Measurements from ENCODE around the gene RFT1. TPM values are rescaled to one million over a fixed set of nuclear protein-coding genes. Genes with fewer than 3 reads are reported as not detected.

RFT1 gene
- total RNA-seq, 3 donors from 2014 or later, result 43.6 to 45.1 (median 44.3) TPM

DNA sequence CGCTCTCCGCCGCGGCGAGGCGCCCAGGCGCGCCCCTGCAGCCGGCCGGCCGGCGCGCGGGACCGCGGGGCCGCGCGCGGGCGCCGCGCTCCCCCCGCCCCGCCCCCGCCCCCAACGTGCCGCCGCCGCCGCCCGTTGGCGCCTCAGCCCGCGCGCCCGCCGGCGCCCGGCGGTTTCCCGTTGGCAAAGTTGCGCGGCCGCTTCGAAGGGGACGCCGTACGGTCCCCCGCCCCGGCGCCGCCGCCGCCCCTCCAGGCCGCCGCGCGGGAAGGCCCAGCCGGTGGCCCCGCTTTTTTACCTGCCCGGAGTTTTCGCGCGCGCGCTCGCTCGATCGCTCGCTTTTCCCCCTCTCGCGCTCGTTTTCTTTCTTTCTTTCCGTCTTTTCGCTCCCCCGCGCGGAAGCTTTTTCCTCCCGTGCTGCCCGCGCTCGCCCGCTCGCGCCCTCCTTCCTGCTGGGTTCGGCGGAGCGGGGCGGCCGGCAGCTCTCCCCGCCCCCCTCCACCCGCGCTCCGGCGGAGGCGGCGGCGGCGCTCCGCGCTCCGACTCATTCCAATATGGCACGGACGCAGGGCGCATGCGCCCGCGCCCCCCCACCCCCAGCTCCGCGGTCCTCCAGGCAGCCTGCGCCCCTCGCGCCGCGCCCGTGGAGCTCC lies 84.6 kb downstream of the RFT1 start, which contains the start of gene SFMBT1:
Gene SFMBT1 (minus strand): TSS at position 556 of the 653 bp plus-strand sequence. CDS start 76,945 bp downstream, outside the sequence.
- peaks cover 44% of the 10 kb centered on the region for H3K4me1 Mint-ChIP-seq (ENCODE audit: low read depth)
- H3K9me3 Mint-ChIP-seq, result no peaks in the 10 kb centered on the region
- no peaks in the 10 kb centered on the region for H3K36me3 Mint-ChIP-seq (ENCODE audit: insufficient read depth)
- DNase-seq (peak; percentile 76), ATAC-seq (peak; percentile 72 to 73)
- no peaks in the 10 kb centered on the region for H3K27me3 Mint-ChIP-seq (ENCODE audit: low read depth)
- peak within 1 kb of the TSS; percentile 96 for H3K4me3 Mint-ChIP-seq

DNA sequence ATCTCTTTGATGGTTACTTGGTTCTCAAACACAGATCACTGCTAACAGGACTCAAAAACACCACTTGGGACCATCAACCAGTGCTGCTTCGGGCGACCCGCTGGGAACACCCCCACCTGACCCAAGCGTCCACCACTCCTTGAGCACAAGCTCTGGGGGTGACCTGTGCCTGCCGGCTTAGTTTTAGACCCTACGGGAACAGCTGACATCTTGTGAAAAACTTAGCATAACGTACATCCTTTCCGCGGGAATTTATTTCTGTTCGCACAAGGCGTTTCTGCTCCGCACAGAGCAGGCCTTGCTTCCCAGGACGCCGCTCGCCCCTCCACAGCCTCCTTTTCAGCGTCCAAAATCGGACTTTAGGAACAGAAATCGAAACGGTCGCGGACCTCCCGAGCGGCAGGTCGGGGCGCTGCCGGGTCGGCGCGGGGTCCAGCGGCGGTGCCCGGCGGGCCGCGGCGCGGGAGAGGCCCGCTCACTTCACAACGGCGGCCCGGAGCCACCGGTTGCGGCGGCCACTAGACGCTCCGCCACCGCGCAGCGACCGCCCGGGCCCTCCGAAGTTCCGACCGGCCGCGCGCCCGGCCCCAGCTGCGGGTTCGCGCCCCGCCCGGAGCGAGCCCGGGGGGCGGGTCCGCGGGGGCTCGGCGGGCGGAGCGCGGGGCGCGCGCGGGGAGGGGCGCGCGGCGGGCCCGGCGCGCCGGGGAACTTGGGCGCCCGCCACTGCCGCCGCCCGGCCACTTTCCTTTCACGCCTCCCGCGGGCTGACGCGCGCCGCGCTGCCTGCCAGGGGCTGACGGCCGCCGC lies 85.3 kb downstream of the RFT1 start:
- peak; percentile 52 to 60 for ATAC-seq
- Mint-ChIP-seq H3K27me3 (ENCODE audit: low read depth) (no peaks in the 10 kb centered on the region), H3K9me3 (no peaks in the 10 kb centered on the region), H3K4me3 (peak overlapping the region; percentile 96), H3K36me3 (ENCODE audit: insufficient read depth) (no peaks in the 10 kb centered on the region), H3K4me1 (ENCODE audit: low read depth) (peaks cover 51% of the 10 kb centered on the region)
- peak; percentile 52 for DNase-seq

DNA sequence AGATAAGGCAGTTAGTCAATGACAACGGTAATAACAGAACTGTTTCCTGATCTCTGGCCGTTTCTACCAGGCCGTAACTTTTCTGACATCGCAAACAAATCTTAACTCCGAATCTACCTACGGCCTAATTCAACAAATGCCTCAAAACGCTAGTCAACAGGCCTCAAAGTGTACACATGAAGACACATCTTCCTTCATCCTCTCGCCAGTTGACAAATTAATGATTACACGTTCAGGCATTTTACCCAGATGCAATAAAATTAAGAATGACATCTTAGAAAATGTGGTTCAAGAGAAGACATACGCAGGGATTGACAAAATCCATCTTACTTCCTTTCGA lies 85.9 kb downstream of the RFT1 start:
- H3K27me3 Mint-ChIP-seq (ENCODE audit: low read depth), result no peaks in the 10 kb centered on the region
- ATAC-seq (no peak), DNase-seq (no peak)
- no peaks in the 10 kb centered on the region for H3K9me3 Mint-ChIP-seq
- H3K4me1 Mint-ChIP-seq (ENCODE audit: low read depth), result peaks cover 53% of the 10 kb centered on the region
- no peaks in the 10 kb centered on the region for H3K36me3 Mint-ChIP-seq (ENCODE audit: insufficient read depth)
- H3K4me3 Mint-ChIP-seq, result peak overlapping the region; percentile 96

DNA sequence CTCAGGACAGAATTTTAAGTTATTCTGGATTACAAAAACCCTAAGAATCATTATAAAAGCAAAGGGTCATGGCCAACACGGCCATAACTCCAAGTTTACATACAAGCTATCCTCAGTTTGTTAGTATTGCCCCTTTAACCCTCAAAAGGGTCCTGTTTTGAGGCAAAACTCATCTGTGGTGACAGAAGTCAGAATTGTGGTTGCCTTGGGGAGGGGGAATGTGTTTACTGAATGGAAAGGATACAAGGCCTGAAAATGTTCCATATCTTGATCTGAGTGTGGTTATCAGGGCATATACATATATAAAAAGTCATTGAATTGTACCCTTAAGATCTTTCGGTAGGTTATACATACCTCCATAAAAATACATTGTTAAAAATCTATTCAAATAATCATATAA lies 86.5 kb downstream of the RFT1 start:
- Mint-ChIP-seq H3K27me3 (ENCODE audit: low read depth) (no peaks in the 10 kb centered on the region), H3K4me1 (ENCODE audit: low read depth) (peaks cover 59% of the 10 kb centered on the region), H3K9me3 (no peaks in the 10 kb centered on the region), H3K36me3 (ENCODE audit: insufficient read depth) (no peaks in the 10 kb centered on the region), H3K4me3 (peak overlapping the region; percentile 96)
- no peak for DNase-seq
- no peak for ATAC-seq

DNA sequence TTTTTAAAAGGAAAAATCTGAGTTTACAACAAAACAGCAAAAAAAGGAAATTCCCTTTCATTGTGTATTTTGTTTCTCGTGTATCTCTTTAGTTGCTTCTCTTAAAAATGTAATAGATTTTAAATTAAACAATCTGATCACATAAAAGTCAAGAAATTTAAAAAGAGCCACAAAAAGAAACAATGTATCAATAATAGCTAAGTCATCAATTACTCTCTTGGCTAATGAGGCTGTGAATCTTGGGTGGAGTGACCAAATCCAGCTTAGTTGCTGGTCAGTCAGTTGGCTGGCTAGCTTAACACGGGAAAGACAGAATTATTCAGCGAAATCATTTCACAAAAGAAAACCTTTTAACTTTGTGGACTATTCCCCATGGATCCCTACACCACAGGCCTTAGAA lies 87.6 kb downstream of the RFT1 start:
- Mint-ChIP-seq H3K9me3 (no peaks in the 10 kb centered on the region), H3K4me1 (ENCODE audit: low read depth) (peaks cover 67% of the 10 kb centered on the region), H3K4me3 (no peak overlapping the region), H3K36me3 (ENCODE audit: insufficient read depth) (no peaks in the 10 kb centered on the region), H3K27me3 (ENCODE audit: low read depth) (no peaks in the 10 kb centered on the region)
- ATAC-seq (no peak), DNase-seq (no peak)

DNA sequence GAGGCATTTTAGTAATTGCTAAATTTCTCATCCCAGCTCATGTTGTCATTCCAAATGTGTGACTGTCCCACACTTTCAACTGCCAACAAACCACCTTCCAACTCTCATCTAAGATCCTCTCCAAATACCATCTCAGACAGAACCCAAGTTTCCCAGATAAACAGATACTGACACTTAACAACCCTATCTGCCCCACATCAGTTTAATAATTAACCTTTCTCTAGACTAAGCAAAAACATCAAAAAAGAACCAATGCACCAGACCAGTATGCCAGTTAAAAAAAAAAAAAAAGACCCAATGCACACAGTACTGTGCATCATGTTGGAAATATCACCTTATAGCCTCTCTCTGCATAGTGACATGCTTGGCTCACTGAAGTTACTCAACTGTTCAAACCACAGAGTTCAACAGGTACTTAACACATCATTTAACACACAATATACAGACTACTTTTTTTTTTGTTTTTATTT lies 89.8 kb downstream of the RFT1 start:
- no peaks in the 10 kb centered on the region for H3K9me3 Mint-ChIP-seq
- no peaks in the 10 kb centered on the region for H3K27me3 Mint-ChIP-seq (ENCODE audit: low read depth)
- no peaks in the 10 kb centered on the region for H3K36me3 Mint-ChIP-seq (ENCODE audit: insufficient read depth)
- ATAC-seq (no peak), DNase-seq (no peak)
- peaks cover 78% of the 10 kb centered on the region for H3K4me1 Mint-ChIP-seq (ENCODE audit: low read depth)
- no peak overlapping the region for H3K4me3 Mint-ChIP-seq

DNA sequence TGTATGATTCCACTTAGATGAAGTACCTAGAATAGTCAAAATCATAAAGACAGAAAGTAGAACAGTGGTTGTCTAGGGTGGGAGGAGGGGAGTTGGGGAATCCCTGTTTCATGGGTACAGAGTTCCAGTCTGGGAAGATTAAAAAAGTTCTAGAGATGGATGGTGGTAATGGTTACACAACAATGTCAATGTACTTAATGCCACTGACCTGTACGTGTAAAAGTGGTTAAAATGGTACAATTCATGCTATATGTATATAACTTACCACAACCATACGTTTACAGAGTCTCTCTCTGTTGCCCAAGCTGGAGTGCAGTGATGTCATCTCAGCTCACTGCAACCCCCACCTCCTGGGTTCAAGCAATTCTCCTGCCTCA lies 90.9 kb downstream of the RFT1 start:
- H3K4me1 Mint-ChIP-seq (ENCODE audit: low read depth), result peaks cover 81% of the 10 kb centered on the region
- H3K36me3 Mint-ChIP-seq (ENCODE audit: insufficient read depth), result no peaks in the 10 kb centered on the region
- no peak overlapping the region for H3K4me3 Mint-ChIP-seq

DNA sequence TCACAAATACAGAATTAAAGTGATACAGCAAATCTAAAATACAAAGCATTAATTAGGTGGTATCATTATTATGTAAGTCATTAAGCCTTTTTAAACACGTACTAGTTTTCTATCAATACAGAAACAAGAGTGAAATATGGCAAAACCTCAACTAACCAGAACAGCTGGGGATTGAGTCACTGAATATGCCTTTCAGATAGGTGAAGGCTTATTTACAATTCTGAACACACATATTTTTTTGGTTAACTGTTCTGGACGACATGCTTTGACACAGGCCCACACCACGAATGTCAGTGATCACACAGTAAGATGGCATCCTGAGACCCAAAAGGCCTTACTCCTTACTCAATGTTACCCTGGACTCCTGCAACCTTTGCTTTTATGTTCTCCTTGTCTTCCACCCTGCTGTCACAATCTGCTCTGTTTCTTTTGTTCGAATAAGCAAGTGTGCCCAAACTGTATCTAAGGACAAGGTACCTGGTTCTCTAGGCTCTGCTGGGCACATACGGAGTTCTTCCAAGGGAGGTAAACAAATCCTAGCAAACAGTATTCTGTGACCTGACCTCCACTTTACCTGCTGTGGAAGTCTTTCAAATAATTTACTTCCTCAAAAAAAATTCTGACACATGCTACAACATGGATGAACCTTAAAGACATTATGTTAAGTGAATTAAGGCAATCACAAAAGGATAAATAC lies 91.4 kb downstream of the RFT1 start:
- ATAC-seq, result no peak
- H3K4me3 Mint-ChIP-seq, result no peak overlapping the region

More for the DNA sequence above, 90.9 kb downstream of the RFT1 start:
- Mint-ChIP-seq H3K9me3 (no peaks in the 10 kb centered on the region), H3K27me3 (ENCODE audit: low read depth) (no peaks in the 10 kb centered on the region)
- ATAC-seq (no peak), DNase-seq (no peak)

More for the DNA sequence above, 91.4 kb downstream of the RFT1 start:
- Mint-ChIP-seq H3K4me1 (ENCODE audit: low read depth) (peaks cover 75% of the 10 kb centered on the region), H3K9me3 (no peaks in the 10 kb centered on the region), H3K36me3 (ENCODE audit: insufficient read depth) (no peaks in the 10 kb centered on the region), H3K27me3 (ENCODE audit: low read depth) (no peaks in the 10 kb centered on the region)
- DNase-seq, result no peak

Other genes with a start within 250 kb of the RFT1 start
- 10 to 100 TPM; 20.0 to 26.0 (median 25.6) TPM for gene STIMATE, start 232.9 kb downstream of the RFT1 start, total RNA-seq
- 10 to 100 TPM; 16.8 to 25.2 (median 20.0) TPM for gene SFMBT1, start 84.4 kb downstream of the RFT1 start, total RNA-seq
- 10 to 100 TPM; 15.7 to 24.3 (median 19.1) TPM for gene PRKCD, start 30.8 kb upstream of the RFT1 start, total RNA-seq
- 100 to 1,000 TPM; 287 to 334 (median 331) TPM for gene TKT, start 125.6 kb upstream of the RFT1 start, total RNA-seq
- gene DCP1A, start 217.1 kb upstream of the RFT1 start, total RNA-seq, result 10 to 100 TPM; 53.6 to 62.8 (median 61.5) TPM